SKM-1 (cell line): Measurements from ENCODE around the gene CARMIL1.
A peak's percentile ranks its signal among the peaks of the same experiment; 100 is the strongest.

Source experiments
- DNase-seq: peaks from one replicate; lab custom pipeline; 2025; ENCODE audit not compliant: unreplicated experiment; lab: John Stamatoyannopoulos, UW

The CARMIL1 gene

GRCh38 chr6:25465941-25466340, 186.8 kb downstream of the CARMIL1 start:
- DNase-seq: no peak

GRCh38 chr6:25468881-25469280, 189.7 kb downstream of the CARMIL1 start:
- DNase-seq: no peak

- no peak for DNase-seq
Measured at GRCh38 chr6:25469797-25470388, 190.7 kb downstream of the CARMIL1 start.

- no peak for DNase-seq
Measured at GRCh38 chr6:25472306-25472705, 193.1 kb downstream of the CARMIL1 start.

- no peak for DNase-seq
Measured at GRCh38 chr6:25472906-25473305, 193.7 kb downstream of the CARMIL1 start.

GRCh38 chr6:25473447-25473846, 194.3 kb downstream of the CARMIL1 start:
- DNase-seq: no peak

- no peak for DNase-seq
Measured at GRCh38 chr6:25476126-25476525, 197.0 kb downstream of the CARMIL1 start.

GRCh38 chr6:25477006-25477590, 197.9 kb downstream of the CARMIL1 start:
- no peak for DNase-seq

GRCh38 chr6:25478973-25479372, 199.8 kb downstream of the CARMIL1 start:
- DNase-seq: no peak

- no peak for DNase-seq
Measured at GRCh38 chr6:25481267-25481666, 202.1 kb downstream of the CARMIL1 start.

GRCh38 chr6:25482996-25483395, 203.8 kb downstream of the CARMIL1 start:
- no peak for DNase-seq

- no peak for DNase-seq
Measured at GRCh38 chr6:25483943-25484342, 204.8 kb downstream of the CARMIL1 start.

GRCh38 chr6:25484900-25485299, 205.7 kb downstream of the CARMIL1 start:
- DNase-seq: no peak

GRCh38 chr6:25485821-25486534, 206.8 kb downstream of the CARMIL1 start:
- DNase-seq: no peak

GRCh38 chr6:25486550-25486949, 207.4 kb downstream of the CARMIL1 start:
- no peak for DNase-seq

GRCh38 chr6:25487012-25487411, 207.8 kb downstream of the CARMIL1 start:
- no peak for DNase-seq

GRCh38 chr6:25488156-25488555, 209.0 kb downstream of the CARMIL1 start:
- DNase-seq: no peak

- no peak for DNase-seq
Measured at GRCh38 chr6:25489399-25489798, 210.2 kb downstream of the CARMIL1 start.

GRCh38 chr6:25490018-25490801, 211.0 kb downstream of the CARMIL1 start:
- peak; percentile 74 for DNase-seq

GRCh38 chr6:25492951-25493350, 213.8 kb downstream of the CARMIL1 start:
- no peak for DNase-seq

- DNase-seq: no peak
Measured at GRCh38 chr6:25494469-25494868, 215.3 kb downstream of the CARMIL1 start.
